ENCODE data around the gene RNU1-2. TPM values are rescaled to one million over a fixed set of nuclear protein-coding genes. Genes with fewer than 3 reads are reported as not detected.

RNU1-2 gene
- total and polyA plus RNA-seq, 2 of the 8 experiments (the other 6 are each of a cell fraction or from before 2014, with no cell fraction given) = 145 to 1,303 TPM

DNA sequence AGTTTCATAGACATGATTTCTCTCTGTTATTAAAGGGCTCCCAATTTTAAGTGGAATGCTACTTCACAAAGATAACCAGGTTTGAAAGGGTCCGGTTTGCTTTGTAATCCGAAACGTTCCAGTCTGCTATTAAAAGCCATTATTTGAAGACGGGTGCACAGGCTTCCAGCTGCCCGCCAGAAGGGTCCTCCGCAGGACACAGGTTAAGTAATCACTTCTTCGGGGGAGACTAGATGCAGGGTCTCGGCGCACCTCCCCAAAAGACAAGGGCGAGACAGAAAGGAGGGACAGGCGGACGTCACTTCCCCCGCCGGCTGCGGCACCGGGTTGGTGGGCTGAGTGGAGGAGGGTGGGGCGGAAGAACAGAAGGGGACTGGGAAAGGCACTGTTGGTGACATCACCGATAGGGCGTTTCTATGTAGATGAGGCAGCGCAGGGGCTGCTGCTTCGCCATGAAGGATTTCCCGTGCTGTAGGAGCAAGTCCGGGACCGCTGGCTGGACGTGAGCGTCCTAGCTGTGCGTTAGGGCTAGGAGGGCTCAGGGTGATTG is 8.9 kb downstream of the RNU1-2 start:
- ChIA-PET CTCF (ENCODE audit: partially characterized antibody) (interaction anchor here (0.6 to 1.1 kb wide), 4 partner anchors 10 to 141 kb away, joined by 3 read pairs; no protein-coding TSS in a partner anchor), POLR2A (ENCODE audit: partially characterized antibody) (interaction anchor here (0.7 to 3.2 kb wide), 24 partner anchors 9 to 532 kb away, joined by 3 to 28 read pairs (median 5); partner anchors contain the start of genes CROCC, MFAP2, NBPF1 and RNU1-2)
- DNase-seq (ENCODE audit: low read depth in 1 of 2, low spot score in 2 of 2) = peak; percentile 85 to 94
- Histone ChIP-seq H2BK20ac (ENCODE audit: low read length) (peak overlapping the region; percentile 100), H3K4me2 (ENCODE audit: insufficient read depth in 1 of 2, low read depth in 2 of 2, low read length in 2 of 2) (peak overlapping the region; percentile 81 to 87), H3K4ac (replicated peaks; ENCODE audit: insufficient read length, low read depth, low read length) (peak overlapping the region; percentile 100), H2BK15ac (ENCODE audit: low read length) (no peak overlapping the region), H3K79me1 (ENCODE audit: low read depth, low read length) (no peaks in the 10 kb centered on the region), H3K23ac (ENCODE audit: insufficient read length) (no peak overlapping the region), H2AK5ac (ENCODE audit: low read depth, low read length) (peak overlapping the region; percentile 99; the same call in 1 of the 2 replicates), H2BK120ac (replicated peaks; ENCODE audit: low read depth, low read length) (peak overlapping the region; percentile 99), H3K36me3 (ENCODE audit: control insufficient read depth in 2 of 4, insufficient read depth in 4 of 4, low read length in 3 of 4) (no peaks in the 10 kb centered on the region), H3K23me2 (ENCODE audit: low read depth, low read length) (peaks cover 4% of the 10 kb centered on the region; the same call in 1 of the 2 replicates), H3K14ac (ENCODE audit: insufficient read length) (peak overlapping the region; percentile 99), H3K18ac (ENCODE audit: extremely low read depth, low read length) (peak overlapping the region; percentile 100), H4K5ac (ENCODE audit: insufficient read length, low read depth, low read length) (peak overlapping the region; percentile 100), H3K56ac (replicated peaks; ENCODE audit: insufficient read length, low read depth, low read length) (peak overlapping the region; percentile 99), H2BK5ac (ENCODE audit: low read depth, low read length) (peak overlapping the region; percentile 100), H4K20me1 (replicated peaks in 1 of 2; ENCODE audit: control insufficient read depth in 1 of 2, insufficient read depth in 2 of 2, low read length in 2 of 2) (no peaks in the 10 kb centered on the region), H3K9me3 (ENCODE audit: insufficient read depth in 2 of 2, low read depth in 1 of 2, low read length in 1 of 2) (peaks cover 0 to 3% of the 10 kb centered on the region in 2 experiments; a peak in 1 of 4 replicates), H4K8ac (ENCODE audit: extremely low read depth, insufficient read depth, low read length) (peak overlapping the region; percentile 100; the same call in 1 of the 2 replicates), H2AFZ (ENCODE audit: low read length) (peak overlapping the region; percentile 93; the same call in 1 of the 2 replicates), H2BK12ac (ENCODE audit: low read depth, low read length) (peak overlapping the region; percentile 93), H4K91ac (replicated peaks; ENCODE audit: insufficient read length, low read length) (peak overlapping the region; percentile 100), H3K27ac (ENCODE audit: low read depth, low read length) (peak overlapping the region; percentile 100), H3K4me3 (ENCODE audit: extremely low read depth in 1 of 4, insufficient read depth in 2 of 4, low read depth in 3 of 4, low read length in 4 of 4) (peak overlapping the region; percentile 43 to 65 (median 48)), H3K9ac (replicated peaks in 1 of 4; ENCODE audit: extremely low read depth in 1 of 4, low read depth in 3 of 4, low read length in 3 of 4) (peak overlapping the region; percentile 84 to 100 (median 99)), H3K27me3 (replicated peaks in 1 of 4; ENCODE audit: control insufficient read depth in 3 of 4, extremely low read depth in 1 of 4, insufficient read depth in 3 of 4, low read length in 3 of 4) (no peaks in the 10 kb centered on the region), H3K4me1 (replicated peaks in 1 of 4; ENCODE audit: control insufficient read depth in 3 of 4, insufficient read depth in 4 of 4, low read length in 3 of 4) (peaks cover 0 to 3% (median 0%) of the 10 kb centered on the region in 4 experiments; a peak in 3 of 7 replicates), H3K79me2 (ENCODE audit: control insufficient read depth in 1 of 2, insufficient read depth in 2 of 2, low read length in 2 of 2) (no peaks in the 10 kb centered on the region)
- TF ChIP-seq JUN (IDR thresholded peaks at IDR 0.05; ENCODE audit: low read depth, low read length) (no peak), POU5F1 (IDR thresholded peaks at IDR 0.05; ENCODE audit: low read depth, low read length) (no peak), CEBPB (IDR thresholded peaks at IDR 0.05; ENCODE audit: low read depth, low read length) (peak; percentile 34; the same call in 1 of the 2 replicates), PHF8 (conservative IDR thresholded peaks at IDR 0.05; ENCODE audit: low read depth, low read length) (peak; percentile 33; the same call in 1 of the 2 replicates), TAF1 (IDR thresholded peaks at IDR 0.05; ENCODE audit: low read depth, low read length) (peak; percentile 80), EGR1 (IDR thresholded peaks at IDR 0.05; ENCODE audit: borderline replicate concordance, low read depth, low read length) (no peak), GABPA (IDR thresholded peaks at IDR 0.05; ENCODE audit: borderline replicate concordance, insufficient read depth, low read length) (peak; percentile 54; the same call in 1 of the 2 replicates), SAP30 (IDR thresholded peaks at IDR 0.05; ENCODE audit: insufficient read depth, insufficient replicate concordance, low read length) (no peak), CREB1 (IDR thresholded peaks at IDR 0.05) (peak; percentile 90)
- FAIRE-seq = no peak
- WGBS, 2 experiments (ENCODE audit: extremely low coverage in 1 of 2, insufficient coverage in 1 of 2, insufficient read length in 1 of 2, insufficient replicate concordance in 2 of 2, low coverage in 1 of 2, low lambda C conversion rate in 2 of 2, missing lambda C conversion rate in 1 of 2) = 2% methylated on average over 27 of the region's 27 CpGs; no CpG with 5 or more reads in 1 of the 2 experiments

Data from H1 (cell line).